HG03025 (cell line): ENCODE results near the gene CPXM2.

ENCODE experiments used
- ATAC-seq: cut with Tn5 transposase; IDR thresholded peaks from one replicate; pipeline ENCODE4 v1.9.1; 2021; ENCODE audit warnings: mild to moderate bottlenecking, moderate library complexity; ENCODE audit not compliant: unreplicated experiment, low FRiP score

Gene CPXM2

GRCh38 chr10:123878666-123879303 is 12.8 kb downstream of the CPXM2 start:
- no peak for ATAC-seq

GRCh38 chr10:123870260-123870659 is 21.3 kb downstream of the CPXM2 start:
- ATAC-seq = no peak

GRCh38 chr10:123869020-123869414 is 22.6 kb downstream of the CPXM2 start:
- no peak for ATAC-seq

- no peak for ATAC-seq
Measured at GRCh38 chr10:123868038-123869019, 23.3 kb downstream of the CPXM2 start.

GRCh38 chr10:123865880-123866279 is 25.7 kb downstream of the CPXM2 start:
- ATAC-seq = no peak

GRCh38 chr10:123865350-123865749 is 26.3 kb downstream of the CPXM2 start:
- ATAC-seq = no peak

- ATAC-seq = no peak
Measured at GRCh38 chr10:123864923-123865322, 26.7 kb downstream of the CPXM2 start.

- ATAC-seq = no peak
Measured at GRCh38 chr10:123863721-123864482, 27.7 kb downstream of the CPXM2 start.

- ATAC-seq = no peak
Measured at GRCh38 chr10:123863183-123863575, 28.4 kb downstream of the CPXM2 start.

GRCh38 chr10:123862421-123863182 is 29.0 kb downstream of the CPXM2 start:
- no peak for ATAC-seq

- no peak for ATAC-seq
Measured at GRCh38 chr10:123860856-123861255, 30.8 kb downstream of the CPXM2 start.

- ATAC-seq = no peak
Measured at GRCh38 chr10:123860209-123860608, 31.4 kb downstream of the CPXM2 start.

- no peak for ATAC-seq
Measured at GRCh38 chr10:123859653-123860050, 32.0 kb downstream of the CPXM2 start.

- no peak for ATAC-seq
Measured at GRCh38 chr10:123858907-123859652, 32.5 kb downstream of the CPXM2 start.

GRCh38 chr10:123858077-123858681 is 33.4 kb downstream of the CPXM2 start:
- no peak for ATAC-seq

GRCh38 chr10:123857616-123858015 is 34.0 kb downstream of the CPXM2 start:
- ATAC-seq = no peak

GRCh38 chr10:123855008-123855684 is 36.5 kb downstream of the CPXM2 start:
- no peak for ATAC-seq

- no peak for ATAC-seq
Measured at GRCh38 chr10:123854498-123854897, 37.1 kb downstream of the CPXM2 start.

GRCh38 chr10:123854003-123854402 is 37.6 kb downstream of the CPXM2 start:
- no peak for ATAC-seq
